ENCODE data around the gene SHH. TPM values are rescaled to one million over a fixed set of nuclear protein-coding genes. Genes with fewer than 3 reads are reported as not detected.
"Not testable (repeated sequence)": the region's sequence is repeated elsewhere in the genome, so short reads cannot be mapped to it uniquely, and the experiment has no call there.

Gene SHH
- total RNA-seq, 1 experiment from 2014 or later = 0.26 TPM

GRCh38 chr7:155819186-155819585, 6.9 kb upstream of the SHH start (continued):
- no peak for TF ChIP-seq ARID4B (CRISPR knock-in tag; IDR thresholded peaks at IDR 0.05; ENCODE audit: borderline replicate concordance)

GRCh38 chr7:155818820-155819168, 6.5 kb upstream of the SHH start:
- no peak for DNase-seq (ENCODE audit: low spot score)
- POLR2A ChIA-PET = no interaction called here
- Mint-ChIP-seq H3K4me3 (no peak overlapping the region), H3K27me3 (ENCODE audit: low read depth) (peaks cover 23% of the 10 kb centered on the region), H3K9me3 (peaks cover 3% of the 10 kb centered on the region), H3K4me1 (peaks cover 8% of the 10 kb centered on the region), H3K27ac (no peak overlapping the region), H3K36me3 (no peaks in the 10 kb centered on the region)
- TF ChIP-seq IRF1 (CRISPR knock-in tag; IDR thresholded peaks at IDR 0.05) = no peak
- TF ChIP-seq GABPB1 (CRISPR knock-in tag; IDR thresholded peaks at IDR 0.05) = no peak
- no peak for TF ChIP-seq ZNF263 (CRISPR knock-in tag; IDR thresholded peaks at IDR 0.05; ENCODE audit: low read depth)
- no peak for TF ChIP-seq GRHL2 (CRISPR knock-in tag; IDR thresholded peaks at IDR 0.05; ENCODE audit: insufficient replicate concordance, severe bottlenecking)
- CTCF ChIA-PET = no interaction called here
- no peak for ATAC-seq

- ATAC-seq (no peak), DNase-seq (ENCODE audit: low spot score) (no peak)
- Mint-ChIP-seq H3K4me1 (peaks cover 11% of the 10 kb centered on the region), H3K9me3 (peaks cover 3% of the 10 kb centered on the region), H3K36me3 (no peaks in the 10 kb centered on the region), H3K27ac (no peak overlapping the region), H3K27me3 (ENCODE audit: low read depth) (peaks cover 28% of the 10 kb centered on the region), H3K4me3 (no peak overlapping the region)
- ChIA-PET CTCF (no interaction called here), POLR2A (no interaction called here)
- no peak for TF ChIP-seq CTCF (IDR thresholded peaks at IDR 0.05)
- TF ChIP-seq E2F4 (CRISPR knock-in tag; IDR thresholded peaks at IDR 0.05; ENCODE audit: borderline replicate concordance, low read depth) = no peak
- no peak for TF ChIP-seq IRF1 (CRISPR knock-in tag; IDR thresholded peaks at IDR 0.05)
These were observed 6.0 kb upstream of the SHH start for GRCh38 chr7:155818154-155818819.

- H3K9me3 Mint-ChIP-seq; ATAC-seq; H3K4me3 Mint-ChIP-seq; DNase-seq (ENCODE audit: low spot score); CTCF ChIA-PET; POLR2A ChIA-PET; H3K36me3 Mint-ChIP-seq; H3K27ac Mint-ChIP-seq: not testable (repeated sequence)
- Mint-ChIP-seq H3K27me3 (ENCODE audit: low read depth) (peaks cover 35% of the 10 kb centered on the region), H3K4me1 (peaks cover 16% of the 10 kb centered on the region)
These were observed 5.3 kb upstream of the SHH start for GRCh38 chr7:155817515-155817914.

All from WTC11 (cell line).